ENCODE data around the gene SLC6A7.

DNA sequence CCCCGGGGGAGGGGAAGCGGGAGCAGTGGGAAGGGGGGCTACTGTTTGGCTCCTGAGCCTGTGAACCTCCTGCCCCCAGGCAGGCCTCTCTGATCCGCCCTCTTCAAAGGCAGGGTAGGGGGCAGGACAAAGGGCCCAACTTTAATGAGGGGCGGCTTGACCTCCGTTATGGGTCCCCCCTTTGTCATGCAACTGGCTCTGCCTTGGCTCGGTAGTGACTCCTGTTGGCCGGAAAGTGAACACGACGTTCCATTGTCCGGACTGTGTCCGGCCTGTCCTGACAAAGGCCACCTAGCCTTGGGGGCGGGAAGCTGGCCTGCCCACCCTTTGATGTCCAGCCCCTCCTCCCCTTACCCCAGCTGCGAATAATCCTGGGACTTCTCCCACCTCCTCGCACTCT is 22.0 kb upstream of the SLC6A7 start:
- TF ChIP-seq EZH2 (IDR thresholded peaks at IDR 0.05; ENCODE audit: borderline replicate concordance, low read depth, low read length, poor library complexity, severe bottlenecking) = no peak
- TF ChIP-seq, protein P1, sequence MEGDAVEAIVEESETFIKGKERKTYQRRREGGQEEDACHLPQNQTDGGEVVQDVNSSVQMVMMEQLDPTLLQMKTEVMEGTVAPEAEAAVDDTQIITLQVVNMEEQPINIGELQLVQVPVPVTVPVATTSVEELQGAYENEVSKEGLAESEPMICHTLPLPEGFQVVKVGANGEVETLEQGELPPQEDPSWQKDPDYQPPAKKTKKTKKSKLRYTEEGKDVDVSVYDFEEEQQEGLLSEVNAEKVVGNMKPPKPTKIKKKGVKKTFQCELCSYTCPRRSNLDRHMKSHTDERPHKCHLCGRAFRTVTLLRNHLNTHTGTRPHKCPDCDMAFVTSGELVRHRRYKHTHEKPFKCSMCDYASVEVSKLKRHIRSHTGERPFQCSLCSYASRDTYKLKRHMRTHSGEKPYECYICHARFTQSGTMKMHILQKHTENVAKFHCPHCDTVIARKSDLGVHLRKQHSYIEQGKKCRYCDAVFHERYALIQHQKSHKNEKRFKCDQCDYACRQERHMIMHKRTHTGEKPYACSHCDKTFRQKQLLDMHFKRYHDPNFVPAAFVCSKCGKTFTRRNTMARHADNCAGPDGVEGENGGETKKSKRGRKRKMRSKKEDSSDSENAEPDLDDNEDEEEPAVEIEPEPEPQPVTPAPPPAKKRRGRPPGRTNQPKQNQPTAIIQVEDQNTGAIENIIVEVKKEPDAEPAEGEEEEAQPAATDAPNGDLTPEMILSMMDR (conservative IDR thresholded peaks at IDR 0.05; ENCODE audit: low read depth, low read length) = peak; percentile 31; the same call in 1 of the 2 replicates
